ENCODE measurements around the gene SEC23A.
"Not testable (repeated sequence)": the region's sequence is repeated elsewhere in the genome, so short reads cannot be mapped to it uniquely, and the experiment has no call there.

Gene SEC23A

DNA sequence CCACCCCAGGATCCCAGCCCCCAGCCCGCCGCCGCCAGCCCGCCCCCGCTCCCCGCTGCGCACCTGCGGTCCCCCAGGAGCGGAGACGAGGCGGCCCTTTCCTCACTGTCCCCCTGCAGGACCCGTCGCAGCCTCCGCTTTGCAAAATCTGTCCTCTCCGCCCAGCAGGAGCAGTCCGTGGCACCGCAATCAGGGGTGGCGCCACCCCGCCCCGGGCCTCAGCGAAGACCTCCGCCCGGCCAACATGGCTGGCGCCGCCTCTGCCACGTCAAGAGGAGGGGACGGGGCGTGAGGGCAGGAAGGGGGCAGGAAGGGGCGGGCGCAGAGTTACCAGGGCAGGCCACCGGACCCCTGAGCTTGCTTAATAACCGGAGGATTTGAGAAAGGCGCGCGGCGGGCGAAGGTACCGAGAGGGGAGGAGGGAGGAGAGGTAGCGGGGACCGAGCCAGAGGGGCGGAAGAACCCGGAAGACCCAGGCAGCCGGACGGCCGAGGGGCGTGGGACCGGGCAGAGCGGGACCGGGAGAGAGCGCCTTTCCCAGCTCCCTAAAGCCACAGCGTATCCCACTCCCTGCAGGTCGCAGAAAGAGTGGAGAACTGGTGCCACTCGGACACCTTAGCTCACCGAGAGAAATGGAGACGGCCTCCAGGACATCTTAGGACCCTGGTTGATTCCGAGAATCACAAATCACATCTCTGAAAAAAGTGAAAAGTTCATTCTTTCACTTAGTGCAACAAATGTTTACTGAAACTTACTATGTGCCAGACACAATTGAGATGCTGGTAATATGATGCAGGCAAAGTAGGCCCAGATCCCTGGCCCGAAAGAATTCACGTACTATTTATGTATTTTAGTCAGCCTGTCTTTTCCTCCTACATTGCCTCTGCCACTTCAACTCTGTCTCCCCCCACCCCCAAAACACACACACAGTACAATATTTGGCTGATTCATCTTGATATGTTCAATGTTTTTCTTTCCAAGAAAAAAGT lies at the start of gene SEC23A:
Gene SEC23A (minus strand): TSS at position 267 of the 989 bp plus-strand sequence. CDS start 7,117 bp downstream, outside the sequence.
- ATAC-seq = peak; percentile 96 to 97

DNA sequence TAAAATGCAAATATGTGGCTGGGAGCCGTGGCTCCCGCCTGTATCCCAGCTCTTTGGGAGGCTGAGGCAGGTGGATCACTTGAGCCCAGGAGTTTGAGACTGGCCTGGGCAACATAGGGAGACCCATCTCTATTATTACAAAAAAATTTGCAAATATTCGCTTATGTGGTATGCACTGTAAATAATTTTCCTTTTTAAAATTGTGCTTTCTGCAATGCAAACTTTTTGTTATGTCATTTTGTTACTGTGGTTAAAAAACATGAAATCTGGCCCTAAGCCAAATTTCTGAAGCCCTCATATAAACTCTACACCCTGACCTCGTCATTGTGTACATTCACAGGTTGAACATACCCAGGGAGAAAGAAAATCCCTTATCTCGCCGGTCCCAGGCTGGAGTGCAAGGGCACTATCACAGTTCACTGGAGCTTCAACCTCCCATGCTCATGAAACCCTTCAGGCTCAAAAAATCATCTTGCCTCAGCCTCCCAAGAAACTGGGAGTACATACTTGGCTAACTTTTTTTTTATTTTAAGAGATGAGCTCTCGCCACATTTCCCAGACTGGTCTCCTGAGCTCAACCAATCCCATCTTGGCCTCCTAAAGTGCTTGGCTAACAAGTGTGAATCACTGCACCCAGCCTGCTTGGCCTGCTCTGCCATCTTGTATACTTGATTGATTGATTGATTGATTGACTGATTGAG lies 42.4 kb upstream of the SEC23A start:
- ATAC-seq = no peak

DNA sequence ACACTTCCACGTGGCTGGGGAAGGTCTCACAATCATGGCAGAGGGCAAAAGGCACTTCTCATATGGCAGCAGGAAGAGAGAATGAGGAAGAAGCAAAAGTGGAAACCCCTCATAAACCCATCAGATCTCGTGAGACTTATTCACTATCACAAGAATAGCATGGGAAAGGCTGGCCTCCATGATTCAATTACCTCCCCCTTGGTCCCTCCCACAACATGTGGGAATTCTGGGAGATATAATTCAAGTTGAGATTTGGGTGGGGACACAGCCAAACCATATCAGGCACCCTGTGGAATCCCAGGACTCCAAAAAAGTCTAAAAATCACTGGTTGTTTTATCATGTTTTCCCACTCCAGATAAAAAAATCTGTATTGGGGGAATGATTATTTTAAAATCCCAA lies 40.2 kb upstream of the SEC23A start:
- ATAC-seq = not testable (repeated sequence)

DNA sequence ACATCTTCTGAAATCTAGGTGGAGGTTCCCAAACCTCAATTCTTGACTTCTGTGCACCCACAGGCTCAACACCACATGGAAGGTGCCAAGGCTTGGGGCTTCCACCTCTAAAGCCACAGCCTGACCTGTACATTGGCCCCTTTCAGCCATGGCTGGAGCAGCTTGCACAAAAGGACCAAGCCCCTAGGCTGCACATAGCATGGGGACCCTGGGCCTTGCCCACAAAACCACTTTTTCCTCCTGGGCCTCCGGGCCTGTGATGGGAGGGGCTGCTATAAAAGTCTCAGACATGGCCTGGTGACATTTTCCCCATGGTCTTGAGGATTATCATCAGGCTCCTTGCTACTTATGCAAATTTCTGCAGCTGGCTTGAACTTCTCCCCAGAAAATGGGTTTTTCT lies 38.6 kb upstream of the SEC23A start:
- ATAC-seq = not testable (repeated sequence)

DNA sequence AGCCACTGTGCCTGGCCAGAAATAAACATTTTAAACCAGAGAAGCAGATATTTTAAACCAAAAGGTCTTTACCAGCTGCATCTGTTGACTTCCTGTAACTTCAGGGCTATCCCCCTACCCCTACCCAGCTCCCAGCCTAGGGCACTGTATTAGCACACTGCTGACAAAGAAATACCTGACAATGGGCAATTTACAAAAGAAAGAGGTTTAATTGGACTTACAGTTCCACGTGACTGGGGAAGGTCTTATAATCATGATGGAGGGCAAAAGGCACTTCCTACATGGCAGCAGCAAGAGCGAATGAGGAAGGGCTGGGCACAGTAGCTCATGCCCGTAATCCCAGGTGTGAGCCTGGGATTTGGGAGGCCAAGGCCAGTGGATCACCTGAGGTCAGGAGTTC lies 37.1 kb upstream of the SEC23A start:
- ATAC-seq = no peak

DNA sequence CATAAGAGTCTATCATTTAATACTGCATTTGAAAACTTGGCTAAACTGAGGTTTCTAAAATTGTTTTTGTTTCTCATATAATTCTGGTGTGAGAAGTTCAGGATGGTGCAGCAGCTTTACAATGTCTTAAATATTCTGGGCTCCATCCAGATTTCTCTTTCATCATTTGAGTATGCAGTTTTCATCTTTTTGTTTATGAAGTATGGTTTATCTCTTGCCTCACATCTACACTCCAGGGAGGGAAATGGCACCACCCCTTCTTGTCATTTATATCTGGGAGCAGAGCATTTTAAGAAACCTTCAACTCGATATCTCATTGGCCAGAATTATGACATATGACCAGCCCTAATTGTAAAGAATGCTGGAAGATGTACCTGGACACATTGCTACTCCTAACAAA lies 35.4 kb upstream of the SEC23A start:
- no peak for ATAC-seq

DNA sequence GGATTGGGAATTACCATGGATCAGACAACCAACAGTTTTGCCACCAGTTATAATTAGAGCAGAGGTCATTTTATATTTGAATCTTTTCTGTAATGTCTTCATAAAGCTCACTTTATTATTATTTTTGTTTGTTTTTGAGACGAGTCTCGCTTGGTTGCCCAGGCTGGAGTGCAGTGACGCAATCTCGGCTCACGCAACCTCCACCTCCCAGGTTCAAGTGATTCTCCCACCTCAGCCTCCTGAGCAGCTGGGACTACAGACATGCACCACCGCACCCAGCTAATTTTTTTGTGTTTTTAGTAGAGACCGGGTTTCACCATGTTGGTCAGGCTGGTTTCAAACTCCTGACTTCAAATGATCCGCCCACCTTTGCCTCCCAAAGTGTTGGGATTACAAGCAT lies 34.8 kb upstream of the SEC23A start:
- ATAC-seq = not testable (repeated sequence)

DNA sequence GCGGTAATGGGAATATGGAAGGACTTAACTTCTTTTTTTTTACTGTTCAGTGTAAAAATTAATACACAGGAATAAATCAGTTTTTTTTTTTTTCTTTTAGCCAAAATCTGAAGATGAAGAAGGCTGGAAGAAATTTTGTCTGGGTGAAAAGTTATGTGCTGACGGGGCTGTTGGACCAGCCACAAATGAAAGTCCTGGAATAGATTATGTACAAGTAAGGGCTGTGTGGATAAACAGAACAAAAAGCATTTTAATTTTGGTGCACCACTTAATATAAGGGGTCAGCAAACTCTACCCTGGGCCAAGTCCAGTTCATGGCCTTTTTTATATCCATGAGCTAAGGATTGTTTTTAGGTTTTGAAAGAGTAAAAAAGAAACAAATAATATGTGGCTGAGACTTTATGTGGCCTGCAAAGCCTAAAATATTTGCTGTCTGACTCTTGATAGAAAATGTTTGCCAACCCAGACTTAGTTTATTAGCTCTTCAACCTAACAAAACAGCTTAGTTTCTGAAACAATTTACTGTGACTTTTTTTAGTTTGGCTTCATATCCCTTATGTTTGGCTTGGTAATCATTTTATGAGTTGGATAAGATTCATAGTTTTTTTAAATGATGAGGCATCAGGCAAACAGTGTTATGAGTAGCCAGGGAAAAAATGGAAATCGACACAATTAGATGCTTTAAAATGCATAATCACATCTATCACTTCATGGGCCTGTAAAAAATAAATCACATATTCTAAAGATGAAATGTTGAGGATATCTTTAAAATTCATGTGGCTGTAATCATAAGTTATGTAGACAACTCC lies 19.5 kb upstream of the SEC23A start:
- no peak for ATAC-seq

DNA sequence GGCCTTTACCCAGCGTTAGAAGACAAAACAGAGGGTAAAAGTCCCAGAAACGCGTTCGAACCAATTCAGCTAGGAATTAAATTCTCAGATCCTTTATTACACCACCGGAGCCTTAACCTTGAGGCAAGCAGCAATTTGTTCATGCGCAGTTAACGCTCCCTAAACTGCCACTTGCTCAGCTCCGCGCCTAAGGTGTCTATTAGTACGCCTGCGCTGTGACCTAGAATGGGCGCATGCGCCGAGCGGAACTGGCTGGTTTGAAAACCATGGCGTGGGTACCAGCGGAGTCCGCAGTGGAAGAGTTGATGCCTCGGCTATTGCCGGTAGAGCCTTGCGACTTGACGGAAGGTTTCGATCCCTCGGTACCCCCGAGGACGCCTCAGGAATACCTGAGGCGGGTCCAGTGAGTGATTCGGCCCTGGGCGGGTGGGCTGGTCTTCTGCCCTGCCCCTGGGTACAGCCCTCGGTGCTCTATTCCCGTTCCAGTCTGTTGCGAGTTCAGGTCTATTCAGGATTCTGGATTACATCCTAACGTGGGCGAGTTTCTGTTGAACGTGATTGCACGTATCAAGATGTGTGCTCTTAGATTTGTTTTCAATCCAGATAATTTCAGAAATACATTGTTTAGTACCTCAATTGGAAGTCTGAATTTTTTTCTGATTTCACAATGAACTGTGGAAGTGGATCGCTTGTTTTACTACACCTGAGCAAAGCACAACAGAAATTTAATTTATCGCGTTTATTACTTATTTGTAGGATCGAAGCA lies 11.2 kb upstream of the SEC23A start, which contains the start of gene GEMIN2:
Gene GEMIN2 (plus strand): TSS at position 251 of the 766 bp plus-strand sequence. CDS start 16 bp downstream, at position 267.
- ATAC-seq = peak; percentile 97 to 98

DNA sequence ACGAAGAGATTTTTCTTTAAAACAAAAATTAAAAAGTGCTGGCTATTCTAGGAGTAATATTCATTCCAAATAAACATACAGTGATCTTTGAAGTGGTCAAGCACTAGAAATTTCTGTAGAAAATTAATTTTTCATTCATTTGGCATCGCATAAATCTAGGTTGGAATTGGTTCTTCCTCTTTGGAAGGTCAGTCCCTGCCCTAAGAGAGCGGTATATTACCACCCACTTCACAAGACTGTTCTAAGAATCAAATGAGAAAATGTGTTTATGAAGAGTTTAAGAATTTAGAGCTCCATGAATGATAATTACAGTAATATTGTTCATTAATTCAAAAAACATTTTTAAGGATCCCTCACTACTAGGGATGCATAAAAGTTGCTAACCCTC lies 10.6 kb upstream of the SEC23A start:
- no peak for ATAC-seq

DNA sequence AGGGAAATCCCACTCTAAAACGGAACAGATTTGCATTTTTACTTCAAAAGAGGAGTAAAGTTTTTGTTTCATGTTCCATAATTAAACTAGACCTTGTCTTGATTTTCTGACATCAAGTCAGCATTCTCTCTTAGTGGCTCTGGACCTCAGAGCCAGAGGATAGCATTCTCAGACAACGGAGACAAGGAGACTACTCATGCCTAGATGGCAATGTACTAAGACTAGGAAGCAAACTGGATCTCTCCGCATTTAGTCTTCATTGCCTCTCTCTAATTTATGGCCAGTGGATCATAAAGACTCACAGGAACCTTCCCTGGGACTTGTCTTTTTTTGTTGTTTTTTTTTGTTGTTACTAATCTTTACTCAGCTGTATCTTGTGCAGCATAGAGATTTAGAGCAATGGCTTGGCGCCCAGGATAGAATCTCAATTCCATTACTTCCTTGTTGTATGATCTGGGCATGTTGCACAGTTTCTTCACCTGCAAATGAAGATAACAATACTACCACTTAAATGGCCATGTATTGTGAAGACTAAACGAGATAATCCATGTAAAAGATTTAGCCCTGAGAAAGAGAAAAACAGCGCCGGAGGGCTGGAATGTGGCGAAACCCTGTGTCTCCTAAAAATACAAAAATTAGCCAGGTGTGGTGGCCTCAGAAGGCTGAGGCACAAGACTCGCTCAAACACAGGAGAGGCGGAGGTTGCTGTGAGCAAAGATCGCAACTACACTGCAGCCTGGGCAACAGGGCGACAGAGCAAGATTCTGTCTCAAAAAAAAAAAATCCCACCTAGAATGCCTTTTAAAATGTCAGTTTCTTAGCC lies 7.1 kb upstream of the SEC23A start:
- ATAC-seq = no peak

DNA sequence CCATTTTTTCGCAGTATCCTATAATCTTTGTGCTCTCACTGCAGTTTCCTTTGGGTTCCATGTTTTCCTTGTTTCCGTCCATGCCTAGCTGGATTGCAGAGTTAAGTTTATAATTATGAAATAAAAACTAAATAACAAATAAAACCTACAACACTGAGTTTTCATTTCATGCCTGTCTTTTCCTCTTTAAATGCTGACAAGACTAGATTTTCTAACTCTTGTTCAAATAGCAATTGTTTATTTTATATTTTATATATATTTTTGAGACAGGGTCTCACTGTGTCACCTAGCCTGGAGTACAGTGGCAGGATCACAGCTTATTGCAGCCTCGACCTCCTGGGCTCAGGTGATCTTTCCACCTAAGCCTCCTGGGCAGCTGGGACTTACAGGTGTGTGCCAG lies 5.8 kb upstream of the SEC23A start:
- no peak for ATAC-seq

DNA sequence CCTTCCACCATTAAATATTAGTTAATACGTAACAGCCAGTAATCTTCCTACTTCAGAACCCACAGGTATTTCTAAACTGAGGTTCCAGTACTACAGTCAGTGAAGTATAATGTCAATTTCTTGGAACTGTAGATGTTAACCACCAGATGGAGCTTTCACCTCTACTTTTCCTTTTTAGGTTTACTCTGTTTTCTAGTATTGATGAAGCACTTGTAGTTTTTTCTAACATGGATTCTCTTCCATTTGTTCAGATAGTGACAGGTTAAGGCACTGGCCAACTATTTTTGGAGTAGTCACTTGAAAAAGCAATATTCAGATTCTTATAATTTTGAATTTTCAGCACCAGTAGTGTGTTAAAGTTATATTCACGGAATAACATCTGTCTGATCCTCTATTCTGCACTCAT lies 4.6 kb upstream of the SEC23A start:
- ATAC-seq = no peak

DNA sequence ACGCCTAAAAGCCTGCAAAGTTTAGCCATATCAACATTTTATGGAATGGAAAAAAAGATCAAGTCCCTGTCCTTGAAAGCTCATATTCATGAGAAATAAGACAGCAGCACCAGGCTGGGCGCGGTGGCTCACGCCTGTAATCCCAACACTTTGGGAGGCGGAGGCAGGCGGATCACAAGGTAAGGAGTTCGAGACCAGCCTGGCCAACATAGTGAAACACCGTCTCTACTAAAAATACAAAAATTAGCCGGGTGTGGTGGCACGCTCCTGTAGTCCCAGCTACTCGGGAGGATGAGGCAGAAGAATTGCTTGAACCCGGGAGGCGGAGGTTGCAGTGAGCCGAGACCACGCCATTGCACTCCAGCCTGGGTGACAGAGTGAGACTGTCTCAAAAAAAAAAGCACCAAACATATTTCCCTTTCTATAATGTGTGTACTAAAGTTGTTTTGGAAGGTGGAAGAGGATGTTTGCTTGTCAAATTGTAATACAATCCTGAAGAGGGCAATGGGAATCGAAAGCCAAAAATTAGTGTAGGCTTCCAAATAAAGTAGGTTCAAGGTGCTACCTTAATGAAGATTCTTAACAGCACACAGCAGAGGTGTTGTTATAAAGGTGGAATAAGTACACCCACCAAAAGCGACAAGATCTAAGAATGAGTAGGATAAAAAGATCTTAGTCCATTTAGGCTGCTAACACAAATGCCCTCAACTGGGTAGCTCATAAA lies 1.2 kb upstream of the SEC23A start:
- ATAC-seq = not testable (repeated sequence)

DNA sequence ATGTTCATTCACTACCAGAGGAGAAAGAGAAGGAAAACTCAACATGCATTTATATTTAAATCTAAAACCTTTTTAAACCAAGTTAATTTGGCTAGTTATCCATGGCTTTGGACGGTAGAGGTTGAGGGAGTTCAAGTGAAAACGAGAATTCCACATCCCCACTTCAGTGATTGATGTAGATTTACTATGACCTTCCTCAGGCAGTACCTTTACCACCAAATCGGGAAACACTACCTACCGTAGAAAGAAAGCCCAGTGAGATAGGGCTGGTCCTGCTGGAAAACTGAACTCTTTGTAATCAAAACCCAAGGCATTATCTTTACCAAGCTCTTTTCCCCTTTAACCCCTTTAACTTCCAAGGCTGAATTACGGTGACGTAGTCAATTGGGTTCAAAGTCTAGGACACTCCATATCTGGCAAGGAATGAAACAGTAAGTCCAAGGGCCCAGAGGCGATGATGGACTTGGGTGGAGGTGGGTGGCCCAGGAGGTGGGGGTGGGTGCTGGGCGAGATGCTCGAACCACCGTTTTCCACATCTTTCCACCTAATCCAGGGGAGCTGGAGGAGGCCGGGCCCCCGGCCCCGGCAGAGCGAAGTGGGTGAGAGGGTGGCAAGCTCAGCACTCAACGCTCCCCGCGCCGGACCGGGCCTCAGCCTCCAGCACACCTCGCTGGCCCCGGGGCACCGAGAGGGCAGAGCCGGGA lies 618 bp downstream of the SEC23A start:
- peak; percentile 3 to 14 for ATAC-seq

DNA sequence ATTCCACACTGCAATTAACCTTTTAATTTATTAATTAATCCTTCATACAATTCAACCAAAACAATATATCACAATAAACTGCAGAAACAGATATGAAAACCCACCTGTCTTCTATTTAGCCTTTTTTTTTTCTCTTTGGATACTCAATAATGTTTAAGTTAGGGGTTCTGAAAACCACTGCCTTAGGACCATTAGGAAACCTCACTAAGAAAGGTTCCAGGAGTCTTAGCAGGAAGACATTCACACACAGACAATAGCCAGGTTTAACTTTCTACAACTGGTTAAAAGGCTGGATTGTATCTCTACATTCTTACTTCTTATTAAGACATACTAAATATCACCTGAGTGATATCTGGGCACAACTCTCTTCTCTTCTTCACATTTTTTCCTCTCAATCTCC lies 3.3 kb downstream of the SEC23A start:
- ATAC-seq = no peak

DNA sequence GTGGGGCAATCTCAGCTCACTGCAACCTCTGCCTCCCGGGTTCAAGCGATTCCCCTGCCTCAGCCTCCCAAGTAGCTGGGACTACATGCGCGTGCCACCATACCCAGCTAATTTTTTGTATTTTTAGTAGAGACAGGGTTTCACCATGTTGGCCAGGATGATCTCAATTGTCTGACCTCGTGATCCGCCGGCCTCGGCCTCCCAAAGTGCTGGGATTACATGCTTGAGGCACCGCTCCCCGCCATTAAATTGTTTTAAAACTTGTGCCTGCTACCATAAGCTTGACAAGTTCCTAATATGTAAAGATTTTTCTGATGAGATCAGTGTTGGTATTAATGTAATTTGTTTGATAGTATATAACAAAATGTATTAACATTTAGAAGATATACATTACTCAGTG lies 3.8 kb downstream of the SEC23A start:
- not testable (repeated sequence) for ATAC-seq

DNA sequence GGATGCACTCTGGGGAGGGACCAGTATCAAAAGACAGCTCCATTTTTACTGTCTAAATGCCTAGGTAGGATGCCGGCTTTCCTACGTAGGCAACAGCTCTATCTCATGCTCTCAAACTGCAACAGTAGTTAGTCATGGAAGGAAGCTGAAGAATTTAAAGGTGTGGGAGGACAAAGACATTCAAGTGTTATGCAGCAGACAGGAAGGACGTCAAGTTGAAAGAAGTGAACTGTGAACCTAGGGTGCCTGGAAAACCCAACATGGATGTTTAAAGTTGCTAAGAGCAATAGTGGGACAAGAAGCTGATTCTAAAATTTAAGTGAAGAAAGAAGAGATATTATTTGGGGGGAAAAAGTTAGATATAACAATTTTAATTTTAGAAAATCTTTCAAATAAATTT lies 5.9 kb downstream of the SEC23A start:
- peak; percentile 79 to 90 for ATAC-seq

DNA sequence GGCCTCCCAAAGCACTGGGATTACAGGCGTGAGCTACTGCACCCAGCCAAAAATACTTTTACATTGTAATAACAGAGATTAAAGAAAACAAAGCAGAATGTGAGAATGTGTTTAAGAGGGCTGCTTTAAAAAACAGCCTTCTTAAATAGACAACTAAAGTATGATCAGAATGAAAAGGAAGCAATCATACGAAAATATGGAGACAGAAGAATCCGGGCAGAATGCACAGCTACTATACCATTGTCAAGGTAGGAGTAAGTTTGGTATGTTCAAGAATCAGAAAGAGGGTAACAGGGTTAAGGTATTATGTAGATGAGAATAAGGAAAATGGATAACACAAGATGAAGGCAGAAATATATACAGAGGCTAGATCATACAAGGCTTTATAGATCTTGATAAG lies 8.5 kb downstream of the SEC23A start:
- no peak for ATAC-seq

DNA sequence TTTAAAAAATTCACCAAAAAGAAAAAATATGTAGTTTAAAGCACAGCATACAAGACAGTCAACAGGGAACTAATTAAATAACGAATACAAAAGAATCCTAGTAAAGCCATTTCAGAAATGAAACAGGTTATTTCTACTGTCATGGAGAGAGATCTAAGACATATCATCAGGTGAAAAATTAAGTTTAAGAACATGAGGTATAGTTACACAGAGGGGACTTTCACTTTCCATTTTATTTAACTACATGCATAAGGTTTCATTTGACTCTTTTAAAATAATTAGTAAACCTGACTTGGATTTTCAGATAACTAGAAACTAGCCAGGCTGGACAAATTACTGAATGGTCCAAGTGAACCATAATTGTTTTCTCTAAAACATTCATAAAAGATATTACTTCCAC lies 11.3 kb downstream of the SEC23A start:
- peak; percentile 41 for ATAC-seq

Measured in activated CD4-positive, CD25-positive, alpha-beta regulatory T cell treated with anti-CD3 and anti-CD28 coated beads, Interleukin-2, amount 50 U/mL, for 24 hours (primary cell).